Endothelial cell of umbilical vein (primary cell): ENCODE measurements around the gene PPP1R7. TPM values are rescaled to one million over a fixed set of nuclear protein-coding genes. Genes with fewer than 3 reads are reported as not detected.

Source experiments
- BruUV-seq: library from RNA; stranded (reverse); fragments of 400-500 nt; replicated peaks from 2 replicates; lab custom pipeline; 2021; lab: Mats Ljungman, UMichigan
- CTCF ChIA-PET: fragments of 300-600, 350-600 bp; sonication (Branson Sonifier 250); formaldehyde crosslinking; loops from one replicate; lab custom pipeline; 2021; ENCODE audit warnings: antibody characterized with exemption, inconsistent platforms; lab: Charles Lee
- POLR2A ChIA-PET: fragments of 300-600, 350-600 bp; sonication (Branson Sonifier 250); formaldehyde crosslinking; loops from one replicate; lab custom pipeline; 2021; ENCODE audit warnings: antibody characterized with exemption, inconsistent platforms; lab: Charles Lee
- DNase-seq: peaks from one replicate; pipeline ENCODE4 v3.0.0-alpha.2; 2011; ENCODE audit warnings: low read depth, low spot score
- FAIRE-seq: peaks from 2 replicates; lab custom pipeline; 2011; peaks lifted over from hg19 to GRCh38; lab: Jason Lieb, UNC
- H2AFZ ChIP-seq: 2 replicates; pipeline ENCODE4 v1.6.0; 2012; ENCODE audit warnings: low read depth, low read length, control low read depth, inconsistent platforms
- H3K27ac ChIP-seq: 2 replicates; pipeline ENCODE4 v1.5.1; 2011; ENCODE audit warnings: low read depth, mild to moderate bottlenecking, control low read depth, low read length, moderate library complexity; ENCODE audit not compliant: insufficient read depth
- H3K27me3 ChIP-seq, 2 experiments: 2 replicates each; pipeline versions ENCODE4 v1.6.0 to v1.6.1; 2011; ENCODE audit warnings: low read length in 2 of 2, mixed read lengths in 1 of 2; ENCODE audit not compliant: control insufficient read depth in 2 of 2, insufficient read depth in 2 of 2
- H3K36me3 ChIP-seq, 2 experiments: 2 replicates in 1 of 2; 3 replicates in 1 of 2; pipeline ENCODE4 v1.5.1; 2011; ENCODE audit warnings: low read length in 2 of 2, mild to moderate bottlenecking in 1 of 2, moderate library complexity in 1 of 2; ENCODE audit not compliant: control insufficient read depth in 2 of 2, insufficient read depth in 2 of 2; ENCODE audit errors: extremely low read depth in 1 of 2
- H3K4me1 ChIP-seq: 3 replicates; pipeline ENCODE4 v1.5.1; 2011; ENCODE audit warnings: mild to moderate bottlenecking, low read length; ENCODE audit not compliant: control insufficient read depth, insufficient read depth; ENCODE audit errors: extremely low read depth
- H3K4me2 ChIP-seq: 2 replicates; pipeline ENCODE4 v1.6.1; 2011; ENCODE audit warnings: low read length, control low read depth, mixed read lengths; ENCODE audit not compliant: insufficient read depth
- H3K4me3 ChIP-seq, 3 experiments: fragments of 200-600 bp in 1 of 3; sonication (generic), shearing (Covaris generic) in 1 of 3; replicated peaks in 1 of 3; 2 replicates each; pipeline ENCODE4 v1.5.1; 2011 to 2016; ENCODE audit warnings: control low read depth in 3 of 3, low read length in 3 of 3, mild to moderate bottlenecking in 2 of 3, inconsistent platforms in 1 of 3, low read depth in 1 of 3, moderate library complexity in 1 of 3; ENCODE audit not compliant: insufficient read depth in 1 of 3
- H3K79me2 ChIP-seq: 2 replicates; pipeline ENCODE4 v1.6.0; 2012; ENCODE audit warnings: low read length, inconsistent platforms; ENCODE audit not compliant: control insufficient read depth, insufficient read depth
- H3K9ac ChIP-seq: replicated peaks from 2 replicates; pipeline ENCODE3; 2011; ENCODE audit warnings: low read length, control low read depth; ENCODE audit not compliant: insufficient read depth; ENCODE audit errors: extremely low read depth
- H3K9me1 ChIP-seq: replicated peaks from 3 replicates; pipeline ENCODE4 v1.6.0; 2011; ENCODE audit warnings: mild to moderate bottlenecking, low read length; ENCODE audit not compliant: control insufficient read depth, insufficient read depth; ENCODE audit errors: extremely low read depth
- H3K9me3 ChIP-seq: replicated peaks from 2 replicates; pipeline ENCODE4 v1.5.1; 2012; ENCODE audit warnings: low read length, inconsistent platforms; ENCODE audit not compliant: control insufficient read depth, insufficient read depth
- H4K20me1 ChIP-seq: replicated peaks from 2 replicates; pipeline ENCODE3; 2011; ENCODE audit warnings: mild to moderate bottlenecking, low read length; ENCODE audit not compliant: control insufficient read depth, insufficient read depth; ENCODE audit errors: extremely low read depth
- CTCF ChIP-seq, 2 donors: IDR thresholded peaks; 1 replicate in 1 of 2; 2 replicates in 1 of 2; pipeline ENCODE4 v1.5.1; 2011; ENCODE audit warnings: low read length in 2 of 2, mild to moderate bottlenecking in 2 of 2, moderate library complexity in 2 of 2, control low read depth in 1 of 2, inconsistent platforms in 1 of 2, low read depth in 1 of 2; ENCODE audit not compliant: insufficient read depth in 1 of 2; ENCODE audit errors: extremely low read depth in 1 of 2
- EZH2 ChIP-seq: IDR thresholded peaks from 2 replicates; pipeline ENCODE4 v1.6.1; 2012; ENCODE audit warnings: borderline replicate concordance, low read depth, mild to moderate bottlenecking, moderate library complexity, low read length, inconsistent platforms; ENCODE audit not compliant: severe bottlenecking
- JUN ChIP-seq: IDR thresholded peaks from 2 replicates; pipeline ENCODE4 v1.6.1; 2011; ENCODE audit warnings: borderline replicate concordance, low read depth; ENCODE audit not compliant: insufficient read length, insufficient read depth
- MAX ChIP-seq: IDR thresholded peaks from 2 replicates; pipeline ENCODE4 v1.6.1; 2011; ENCODE audit not compliant: insufficient read depth, insufficient read length
- MYC ChIP-seq: IDR thresholded peaks from one replicate; pipeline ENCODE4 v1.6.1; 2011; ENCODE audit warnings: mild to moderate bottlenecking, low read depth, low read length
- POLR2A ChIP-seq: IDR thresholded peaks from 2 replicates; pipeline ENCODE4 v1.6.1; 2012; ENCODE audit warnings: low read depth, mild to moderate bottlenecking, control low read depth, low read length
- POLR2AphosphoS5 ChIP-seq: IDR thresholded peaks from 2 replicates; pipeline ENCODE4 v1.6.1; 2012; ENCODE audit warnings: low read depth, mild to moderate bottlenecking, control low read depth, low read length, moderate library complexity; ENCODE audit not compliant: insufficient read depth
- dilution Hi-C: fragments of 300-500 bp; cut with MboI; formaldehyde crosslinking; loops from one replicate; pipeline ENCODE4 v1.15.0; 2019; ENCODE audit warnings: low sequenced_read_pairs; ENCODE audit not compliant: extremely low pct_ligation_motif_present
- intact Hi-C: fragments of 100-400 bp; cut with micrococcal nuclease; formaldehyde crosslinking; loops from one replicate; pipeline ENCODE4 v1.10.0; 2022
- polyA plus RNA-seq, 4 experiments: library from polyadenylated mRNA; depleted of rRNA in 3 of 4; stranded (reverse) in 3 of 4; unstranded in 1 of 4; fragments of >200 nt; gene quantifications; 2 replicates each; pipeline versions ENCODE4 v1.2.1 to v1.2.3, GENCODE V29; 2011 to 2012; ENCODE audit warnings: missing spikeins in 1 of 4
- total RNA-seq: library from RNA; stranded (reverse); gene quantifications from 2 replicates; pipeline ENCODE4 v1.2.3, GENCODE V29; 2021

The PPP1R7 gene
- total and polyA plus RNA-seq, 2 donors (not counting 3 experiments of a cell fraction or from before 2014, with no cell fraction given), result 30.3 to 60.8 TPM

GRCh38 chr2:241213567-241213966 lies 63.3 kb downstream of the PPP1R7 start:
- Histone ChIP-seq H3K27me3 (no peaks in the 10 kb centered on the region), H3K4me2 (no peak overlapping the region), H3K9ac (no peak overlapping the region), H3K79me2 (no peaks in the 10 kb centered on the region), H3K9me1 (no peaks in the 10 kb centered on the region), H3K27ac (no peak overlapping the region), H4K20me1 (no peaks in the 10 kb centered on the region), H3K4me3 (no peak overlapping the region), H3K4me1 (peaks cover under 1% of the 10 kb centered on the region), H3K9me3 (no peaks in the 10 kb centered on the region), H2AFZ (no peak overlapping the region), H3K36me3 (no peaks in the 10 kb centered on the region)
- no peak for DNase-seq
- POLR2A ChIA-PET, result no interaction called here
- CTCF ChIA-PET, result no interaction called here
- intact Hi-C loops (loop anchor here (10.0 kb wide), 1 partner anchor 219 kb away; the partner anchor contains the start of gene SNED1), dilution Hi-C loops (no loop called here)
- no TSS peak for BruUV-seq
- TF ChIP-seq POLR2AphosphoS5 (no peak), CTCF (IDR thresholded peaks at IDR 0.05; ENCODE audit: extremely low read depth in 1 of 2, insufficient read depth in 1 of 2, low read depth in 1 of 2, low read length in 2 of 2) (no peak), POLR2A (no peak), MAX (no peak), MYC (no peak), JUN (no peak), EZH2 (no peak)
- no peak for FAIRE-seq
